SK-N-MC (cell line): ENCODE data around the gene FARS2.

ENCODE experiments used
- DNase-seq: peaks from one replicate; pipeline ENCODE4 v3.0.0-alpha.2; 2011; ENCODE audit warnings: low read depth, low spot score
- H3K27ac ChIP-seq: fragments of 200-600 bp; sonication (generic); 2 replicates; pipeline ENCODE4 v1.5.1; 2016; ENCODE audit warnings: mixed run types
- H3K36me3 ChIP-seq: fragments of 200-600 bp; sonication (generic); 2 replicates; pipeline ENCODE4 v1.6.1; 2017; ENCODE audit warnings: antibody characterized with exemption, low read length, mixed read lengths; ENCODE audit not compliant: insufficient read depth
- H3K4me3 ChIP-seq: fragments of 200-600 bp; sonication (generic); 2 replicates; pipeline ENCODE4 v1.5.1; 2016
- H3K9ac ChIP-seq: fragments of 200-600 bp; sonication (generic); 2 replicates; pipeline ENCODE4 v1.8.0; 2017; ENCODE audit warnings: mixed run types, mixed read lengths; ENCODE audit not compliant: insufficient read length
- H3K9me3 ChIP-seq: fragments of 200-600 bp; sonication (generic); 2 replicates; pipeline ENCODE4 v1.6.1; 2017; ENCODE audit warnings: low read depth, mild to moderate bottlenecking, antibody characterized with exemption, low read length, moderate library complexity, mixed read lengths
- EZH2 ChIP-seq: fragments of 200-600 bp; sonication (generic); IDR thresholded peaks from one replicate; pipeline ENCODE4 v1.6.1; 2017; ENCODE audit warnings: antibody characterized with exemption
- FOXP2 ChIP-seq: optimal IDR thresholded peaks from 2 replicates; pipeline ENCODE3; 2011; ENCODE audit warnings: mild to moderate bottlenecking, moderate library complexity; ENCODE audit not compliant: insufficient read depth; ENCODE audit errors: extremely low read length, control extremely low read depth
- POLR2AphosphoS5 ChIP-seq: IDR thresholded peaks from 2 replicates; pipeline ENCODE4 v1.6.1; 2012; ENCODE audit warnings: mild to moderate bottlenecking, low read depth, low read length, borderline replicate concordance

Gene FARS2

DNA sequence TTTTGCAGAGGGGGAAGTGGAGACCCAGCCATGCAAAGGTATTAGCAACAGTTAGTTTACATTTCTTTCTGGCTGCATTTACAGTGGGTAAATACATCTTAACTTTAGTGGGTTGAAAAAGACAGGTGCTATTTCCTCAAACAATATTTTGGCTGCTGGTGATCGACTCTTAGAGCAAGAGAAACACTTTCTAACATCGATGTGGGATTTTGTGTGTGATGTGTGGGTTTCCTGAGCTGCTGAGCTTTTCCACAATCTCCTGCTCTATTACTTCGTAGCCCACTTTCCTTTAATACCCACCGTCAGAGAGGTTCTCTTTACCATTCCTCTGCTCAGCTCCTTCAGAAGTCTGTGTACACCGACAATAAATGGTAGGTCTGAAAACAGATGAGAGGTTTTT lies 406.4 kb downstream of the FARS2 start:
- Histone ChIP-seq H3K4me3 (no peak overlapping the region), H3K27ac (no peak overlapping the region), H3K36me3 (no peaks in the 10 kb centered on the region), H3K9ac (no peak overlapping the region), H3K9me3 (no peaks in the 10 kb centered on the region)
- TF ChIP-seq POLR2AphosphoS5 (no peak), FOXP2 (no peak), EZH2 (no peak)
- no peak for DNase-seq

DNA sequence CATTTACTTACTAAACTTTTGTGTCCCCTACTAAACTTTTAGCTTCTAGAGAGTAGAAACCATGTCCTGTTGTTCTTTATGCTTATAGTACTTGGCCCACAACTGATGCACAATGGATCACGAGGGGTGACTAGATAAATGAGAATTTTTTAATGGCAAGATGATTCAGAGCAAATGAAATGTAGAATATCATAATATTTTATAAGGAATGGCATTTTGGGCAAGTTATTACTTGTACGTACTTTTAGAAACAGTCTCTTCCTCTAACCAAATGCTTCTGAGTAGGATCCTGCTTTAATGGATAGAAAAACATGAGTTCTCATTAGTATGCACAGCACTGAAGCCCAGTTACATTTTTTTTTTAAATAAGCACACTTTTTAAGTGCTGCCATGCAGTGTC lies 409.1 kb downstream of the FARS2 start:
- H3K27ac ChIP-seq, result peak overlapping the region; percentile 57; the same call in 1 of the 2 replicates
- no peak overlapping the region for H3K4me3 ChIP-seq
- no peaks in the 10 kb centered on the region for H3K9me3 ChIP-seq
- H3K36me3 ChIP-seq, result no peaks in the 10 kb centered on the region
- no peak for TF ChIP-seq EZH2
- no peak for TF ChIP-seq FOXP2
- no peak for TF ChIP-seq POLR2AphosphoS5
- H3K9ac ChIP-seq, result no peak overlapping the region
- no peak for DNase-seq

GRCh38 chr6:5670811-5671561 lies 409.7 kb downstream of the FARS2 start:
- TF ChIP-seq POLR2AphosphoS5 (0 out of 2 replicates have a peak, but pooled peaks have one; percentile 24), FOXP2 (no peak), EZH2 (no peak)
- Histone ChIP-seq H3K4me3 (peak overlapping the region; percentile 10; the same call in 1 of the 2 replicates), H3K36me3 (no peaks in the 10 kb centered on the region), H3K9ac (no peak overlapping the region), H3K27ac (peak overlapping the region; percentile 57; the same call in 1 of the 2 replicates), H3K9me3 (no peaks in the 10 kb centered on the region)
- peak; percentile 63 for DNase-seq

GRCh38 chr6:5671601-5672559 lies 410.6 kb downstream of the FARS2 start:
- Histone ChIP-seq H3K9me3 (no peaks in the 10 kb centered on the region), H3K27ac (peak overlapping the region; percentile 42; the same call in 1 of the 2 replicates), H3K4me3 (no peak overlapping the region), H3K9ac (no peak overlapping the region), H3K36me3 (no peaks in the 10 kb centered on the region)
- no peak for DNase-seq
- TF ChIP-seq FOXP2 (no peak), EZH2 (no peak), POLR2AphosphoS5 (no peak)

DNA sequence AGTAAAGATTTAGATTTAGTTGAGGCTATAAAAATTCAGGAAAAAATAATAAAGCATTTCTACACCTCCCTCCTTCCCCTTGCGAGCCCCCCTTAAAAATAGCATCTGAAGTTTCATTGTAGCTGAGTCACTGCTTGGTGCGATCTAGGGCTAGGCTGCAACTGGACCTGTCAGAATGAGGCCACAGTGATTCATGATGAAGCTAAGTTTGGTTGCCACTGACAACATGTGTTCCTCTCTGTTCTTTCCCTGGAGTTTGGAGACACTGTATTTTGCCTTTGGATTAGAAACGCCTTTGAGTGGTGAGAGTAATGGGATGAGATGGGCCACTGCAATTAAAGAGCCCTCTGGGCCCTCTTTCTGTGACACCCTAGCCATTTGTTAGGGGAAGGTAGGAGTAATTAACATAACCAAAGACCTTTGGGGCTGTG lies 411.3 kb downstream of the FARS2 start:
- DNase-seq, result no peak

DNA sequence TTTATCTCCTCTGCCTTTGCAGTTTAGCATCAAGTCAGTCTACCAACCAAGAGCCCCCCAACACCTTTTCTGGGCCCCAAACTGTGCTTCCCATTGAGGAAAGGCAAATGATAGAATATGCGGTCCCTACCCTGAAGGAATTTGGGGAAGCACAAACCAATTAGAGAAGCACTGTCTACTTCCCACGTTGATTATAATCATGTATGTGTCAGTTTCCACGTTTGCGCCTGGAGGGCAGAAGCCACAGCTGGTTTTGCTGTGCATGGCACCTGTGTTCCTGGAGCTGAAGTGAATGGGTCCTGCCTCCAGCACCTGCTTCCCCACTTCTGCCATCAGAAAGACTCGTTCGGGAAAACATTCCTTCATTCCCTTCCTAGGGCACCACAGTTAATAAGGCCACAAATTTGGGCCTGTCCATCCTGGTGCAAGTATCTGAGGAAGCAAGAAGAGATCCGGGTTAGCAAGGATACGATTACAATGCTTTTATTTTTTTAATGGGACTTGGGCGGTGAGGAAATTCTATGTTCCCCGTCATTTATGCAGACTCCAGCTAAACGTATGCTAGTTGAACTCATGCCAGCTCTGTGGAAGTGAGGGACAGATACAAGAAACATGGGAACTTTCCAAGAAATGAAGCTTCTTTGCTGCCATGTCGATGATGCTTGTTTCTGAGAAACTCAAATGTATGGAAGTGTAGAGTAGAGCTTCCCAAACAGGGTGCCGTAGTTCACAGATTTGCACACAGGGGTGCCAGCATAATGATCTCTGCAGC lies 411.9 kb downstream of the FARS2 start:
- Histone ChIP-seq H3K36me3 (no peaks in the 10 kb centered on the region), H3K9me3 (no peaks in the 10 kb centered on the region), H3K9ac (no peak overlapping the region), H3K4me3 (no peak overlapping the region), H3K27ac (no peak overlapping the region)
- DNase-seq, result no peak
- TF ChIP-seq POLR2AphosphoS5 (no peak), EZH2 (no peak)

More for the DNA sequence above, 411.3 kb downstream of the FARS2 start:
- H3K9ac ChIP-seq, result no peak overlapping the region
- H3K9me3 ChIP-seq, result no peaks in the 10 kb centered on the region
- no peak for TF ChIP-seq POLR2AphosphoS5
- no peak for TF ChIP-seq EZH2
- TF ChIP-seq FOXP2, result no peak
- no peak overlapping the region for H3K4me3 ChIP-seq
- no peak overlapping the region for H3K27ac ChIP-seq
- no peaks in the 10 kb centered on the region for H3K36me3 ChIP-seq

- no peak for DNase-seq
- no peak overlapping the region for H3K4me3 ChIP-seq
- no peak overlapping the region for H3K27ac ChIP-seq
- no peaks in the 10 kb centered on the region for H3K9me3 ChIP-seq
- H3K36me3 ChIP-seq, result no peaks in the 10 kb centered on the region
- TF ChIP-seq POLR2AphosphoS5 (no peak), EZH2 (no peak), FOXP2 (no peak)
- no peak overlapping the region for H3K9ac ChIP-seq
Observed at GRCh38 chr6:5674141-5674540, 412.8 kb downstream of the FARS2 start.

GRCh38 chr6:5674721-5675120 lies 413.4 kb downstream of the FARS2 start:
- Histone ChIP-seq H3K9ac (no peak overlapping the region), H3K36me3 (no peaks in the 10 kb centered on the region), H3K9me3 (no peaks in the 10 kb centered on the region), H3K4me3 (no peak overlapping the region), H3K27ac (no peak overlapping the region)
- TF ChIP-seq POLR2AphosphoS5 (no peak), FOXP2 (no peak), EZH2 (no peak)
- DNase-seq, result no peak
